ENCODE data around the gene CD72. TPM values are rescaled to one million over a fixed set of nuclear protein-coding genes. Genes with fewer than 3 reads are reported as not detected.
"Not testable (repeated sequence)": the region's sequence is repeated elsewhere in the genome, so short reads cannot be mapped to it uniquely, and the experiment has no call there.

The CD72 gene
- total RNA-seq, 1 donor from 2014 or later: 2.0 TPM

DNA sequence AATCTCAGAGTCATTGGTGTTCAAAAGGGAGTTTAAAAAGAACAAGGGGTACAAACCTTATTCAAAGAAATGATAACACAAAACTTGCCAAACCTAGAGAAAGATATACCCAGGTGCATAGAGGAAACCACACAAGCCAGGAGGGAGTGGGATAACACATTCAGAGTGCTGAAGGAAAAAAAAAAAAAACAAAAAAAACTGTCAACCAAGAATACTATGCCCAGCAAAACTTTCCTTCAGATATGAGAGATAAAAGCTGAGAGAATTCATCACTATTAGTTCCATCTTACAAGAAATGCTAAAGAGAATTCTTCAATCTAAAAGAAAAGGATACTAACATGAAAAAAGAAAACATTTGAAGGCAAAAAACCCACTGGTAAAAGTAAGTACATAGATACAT is 24.6 kb downstream of the CD72 start:
- DNase-seq (ENCODE audit: low spot score): no peak

DNA sequence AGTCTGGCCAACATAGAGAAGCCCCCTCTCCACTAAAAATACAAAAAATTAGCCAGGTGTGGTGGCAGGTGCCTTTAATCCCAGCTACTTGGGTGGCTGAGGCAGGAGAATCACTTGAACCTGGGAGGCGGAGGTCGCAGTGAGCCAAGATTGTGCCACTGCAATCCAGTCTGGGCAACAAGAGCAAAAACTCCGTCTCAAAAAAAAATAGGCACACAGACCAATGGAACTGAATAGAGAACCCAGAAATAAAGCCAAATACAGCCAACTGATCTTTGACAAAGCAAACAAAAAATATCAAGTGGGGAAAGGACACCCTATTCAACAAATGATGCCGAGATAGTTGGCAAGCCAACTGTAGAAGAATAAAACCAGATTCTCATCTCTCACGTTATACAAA is 29.7 kb downstream of the CD72 start:
- not testable (repeated sequence) for DNase-seq (ENCODE audit: low spot score)

DNA sequence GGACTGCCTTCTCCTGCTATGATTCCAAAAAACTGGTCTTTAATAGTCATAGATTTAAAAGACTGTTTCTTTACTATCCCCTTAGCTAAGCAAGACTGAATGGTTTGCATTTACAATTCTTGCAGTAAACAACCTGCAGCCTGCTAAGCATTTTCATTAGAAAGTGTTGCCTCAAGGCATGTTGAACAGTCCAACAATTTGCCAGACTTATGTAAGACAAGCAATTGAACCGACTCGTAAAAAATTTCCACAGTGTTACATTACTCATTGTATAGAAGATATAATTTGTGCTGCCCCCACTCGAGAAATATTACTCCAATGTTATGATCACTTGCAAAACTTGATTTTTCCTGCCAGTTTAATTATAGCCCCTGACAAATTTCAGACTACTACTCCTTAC is 33.5 kb downstream of the CD72 start:
- not testable (repeated sequence) for DNase-seq (ENCODE audit: low spot score)

DNA sequence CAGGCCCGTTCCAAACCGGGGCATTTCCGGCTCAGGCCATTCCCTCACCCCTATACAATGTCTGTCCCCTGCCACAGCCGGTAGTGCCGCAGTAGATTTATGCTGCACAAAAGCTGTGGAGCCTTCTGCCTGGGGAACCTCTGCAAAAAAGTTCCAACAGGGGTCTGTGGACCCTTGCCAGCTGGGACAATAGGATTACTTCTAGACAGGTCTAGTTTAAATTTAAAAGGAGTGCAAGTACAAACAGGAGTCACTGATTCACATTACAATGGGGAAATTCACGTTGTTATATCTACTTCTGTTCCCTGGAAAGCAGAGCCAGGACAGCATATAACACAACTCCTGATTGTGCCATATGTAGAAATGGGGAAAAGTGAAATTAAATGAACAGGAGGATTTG is 34.7 kb downstream of the CD72 start:
- not testable (repeated sequence) for DNase-seq (ENCODE audit: low spot score)

DNA sequence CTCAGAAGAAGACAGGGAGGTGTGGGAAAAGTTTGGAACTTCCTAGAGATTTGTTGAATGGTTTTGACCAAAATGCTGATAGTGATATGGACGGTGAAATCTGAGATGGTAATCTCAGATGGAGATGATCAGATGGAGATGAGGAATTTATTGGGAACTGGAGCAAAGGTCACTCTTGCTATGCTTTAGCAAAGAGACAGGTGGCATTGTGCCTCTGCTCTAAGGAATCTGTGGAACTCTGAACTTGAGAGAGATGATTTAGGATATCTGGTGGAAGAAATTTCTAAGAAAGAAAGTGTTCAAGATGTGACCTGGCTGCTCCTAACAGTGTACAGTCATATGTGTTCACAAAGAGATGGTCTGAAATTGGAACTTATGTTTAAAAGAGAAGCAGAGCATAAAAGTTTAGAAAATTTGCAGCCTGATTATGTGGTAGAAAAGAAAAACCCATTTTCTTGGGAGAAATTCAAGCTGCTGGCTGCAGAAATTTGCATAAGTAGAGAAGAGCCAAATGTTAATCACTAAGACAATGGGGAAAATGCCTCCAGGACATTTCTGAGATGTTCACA is 38.5 kb downstream of the CD72 start:
- not testable (repeated sequence) for DNase-seq (ENCODE audit: low spot score)

DNA sequence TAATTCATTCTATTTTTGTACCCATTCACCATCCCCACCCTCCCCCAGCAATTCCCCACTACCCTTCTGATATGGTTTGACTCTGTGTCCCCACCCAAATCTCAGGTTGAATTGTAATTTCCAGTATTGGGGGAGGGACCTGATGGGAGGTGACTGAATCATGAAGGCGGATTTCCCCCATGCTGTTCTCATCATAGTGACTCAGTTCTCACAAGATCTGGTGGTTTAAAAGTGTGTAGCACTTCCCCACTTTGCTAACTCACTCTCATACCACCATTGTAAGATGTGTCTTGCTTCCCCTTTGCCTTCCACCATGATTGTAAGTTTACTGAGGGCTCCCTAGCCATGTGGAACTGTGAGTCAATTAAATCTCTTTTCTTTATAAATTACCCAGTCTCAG is 39.1 kb downstream of the CD72 start:
- no peak for DNase-seq (ENCODE audit: low spot score)

DNA sequence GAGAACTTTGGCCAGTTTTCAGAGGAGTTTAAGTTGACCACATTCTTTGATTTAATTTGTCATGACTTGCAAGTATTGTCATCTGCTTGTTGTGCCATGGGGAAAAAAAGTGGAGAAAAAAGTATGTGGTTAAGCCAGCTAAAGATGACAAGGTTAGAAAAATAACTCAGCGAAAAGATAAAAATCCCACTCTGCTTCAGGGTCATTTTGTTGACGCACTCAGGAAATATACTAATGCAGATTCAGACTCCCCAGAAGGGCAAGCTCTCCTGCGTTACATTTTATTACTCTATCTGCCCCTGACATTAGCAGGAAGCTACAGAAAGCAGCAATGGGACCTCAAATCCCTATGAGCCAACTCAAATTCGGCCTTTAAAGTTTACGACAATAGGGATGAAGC is 40.7 kb downstream of the CD72 start:
- DNase-seq (ENCODE audit: low spot score): no peak

DNA sequence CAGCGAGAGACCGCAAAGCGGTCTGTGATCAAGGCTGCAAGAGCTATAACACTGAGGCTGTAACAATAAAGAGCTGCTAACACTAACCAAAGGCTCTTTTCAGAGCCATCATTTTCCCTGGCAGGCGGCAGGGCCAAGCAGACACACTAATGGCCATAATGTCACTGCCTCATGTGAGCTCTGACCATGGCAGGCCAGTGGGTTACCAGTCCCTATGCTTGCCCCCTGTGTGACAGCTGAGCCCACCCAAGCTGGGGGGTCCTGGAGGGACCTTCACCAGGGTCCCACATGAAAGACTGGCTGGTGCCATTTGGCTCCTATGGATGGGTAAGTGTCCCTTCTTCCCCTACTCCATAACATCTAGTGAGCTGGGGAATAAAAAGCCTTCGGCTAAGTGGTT is 42.7 kb downstream of the CD72 start:
- no peak for DNase-seq (ENCODE audit: low spot score)

DNA sequence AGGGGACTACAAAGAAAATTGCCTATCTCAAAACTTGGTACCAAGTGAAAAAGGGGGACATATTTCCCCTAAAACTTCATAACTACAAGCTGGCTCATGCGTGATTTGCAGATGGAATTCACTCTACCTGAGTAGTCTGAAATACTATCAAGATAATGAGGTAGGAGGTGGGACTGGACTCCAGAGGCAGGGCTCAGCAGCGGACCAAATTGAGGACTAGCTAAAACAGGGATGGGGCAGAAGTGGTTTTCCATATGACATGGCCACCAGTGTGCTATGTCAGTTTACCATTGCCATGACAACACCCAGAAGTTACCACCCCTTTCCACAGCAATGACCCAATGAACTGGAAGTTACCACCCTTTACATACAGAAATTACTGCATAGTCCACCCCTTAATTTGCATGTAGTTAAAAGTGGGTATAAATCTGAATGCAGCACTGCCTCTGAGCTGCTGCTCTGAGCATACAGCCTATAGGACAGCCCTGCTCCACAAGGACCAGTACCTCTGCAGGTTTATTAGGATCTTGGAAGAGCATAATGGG is 43.6 kb downstream of the CD72 start:
- no peak for DNase-seq (ENCODE audit: low spot score)

DNA sequence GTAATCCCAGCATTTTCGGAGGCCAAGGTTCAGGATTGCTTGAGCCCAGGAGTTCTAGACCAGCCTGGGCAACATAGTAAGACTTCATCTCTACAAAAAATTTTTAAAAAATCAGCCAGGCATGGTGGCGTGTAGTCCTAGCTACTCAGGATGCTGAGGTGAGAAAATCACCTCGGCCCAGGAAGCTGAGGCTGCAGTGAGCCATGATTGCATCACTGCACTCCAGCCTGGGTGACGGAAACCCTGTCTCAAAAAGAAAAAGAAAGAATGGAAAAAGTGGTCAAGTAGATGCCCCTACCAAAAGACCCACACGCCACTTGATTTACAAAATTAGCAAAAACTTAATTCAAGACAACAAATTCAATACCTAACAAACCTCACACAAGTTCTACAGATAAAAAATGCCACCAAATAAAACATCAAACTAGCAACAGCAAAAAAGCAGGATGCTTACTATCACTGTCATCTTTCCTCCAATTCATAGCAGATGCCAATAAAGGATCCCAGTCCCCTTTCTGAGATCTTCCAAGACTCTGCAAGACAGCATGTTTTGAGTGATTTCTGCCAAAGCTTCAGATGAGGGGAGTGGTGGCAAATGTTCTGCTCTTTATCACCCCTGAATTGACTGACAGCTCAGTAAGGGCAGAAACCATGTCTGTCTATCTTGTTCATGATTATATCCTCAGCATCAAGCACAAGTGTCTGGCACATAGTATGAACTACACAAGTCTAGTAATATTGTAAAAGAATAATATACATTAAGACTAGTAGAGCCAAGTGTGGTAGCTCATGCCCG is 47.3 kb downstream of the CD72 start:
- DNase-seq (ENCODE audit: low spot score): no peak

DNA sequence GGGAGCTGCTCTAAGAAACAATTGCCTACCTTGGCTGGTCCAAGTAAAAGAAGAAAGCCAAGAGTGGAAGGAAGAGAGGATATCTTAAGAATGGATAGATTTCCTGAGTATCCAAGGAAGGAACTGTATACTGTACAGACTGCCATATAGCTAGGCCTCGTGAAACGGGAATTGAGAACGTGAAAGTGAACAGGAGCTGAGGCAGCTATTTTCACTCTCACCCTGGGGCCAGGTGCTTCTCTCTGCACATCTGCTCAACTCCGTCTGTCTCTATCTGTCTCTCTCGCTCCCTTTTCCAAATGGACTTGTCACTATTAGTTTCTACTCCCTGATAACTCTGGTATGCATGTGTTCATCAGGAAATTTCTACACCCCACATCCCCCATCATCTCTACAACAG is 49.0 kb downstream of the CD72 start:
- DNase-seq (ENCODE audit: low spot score): no peak

DNA sequence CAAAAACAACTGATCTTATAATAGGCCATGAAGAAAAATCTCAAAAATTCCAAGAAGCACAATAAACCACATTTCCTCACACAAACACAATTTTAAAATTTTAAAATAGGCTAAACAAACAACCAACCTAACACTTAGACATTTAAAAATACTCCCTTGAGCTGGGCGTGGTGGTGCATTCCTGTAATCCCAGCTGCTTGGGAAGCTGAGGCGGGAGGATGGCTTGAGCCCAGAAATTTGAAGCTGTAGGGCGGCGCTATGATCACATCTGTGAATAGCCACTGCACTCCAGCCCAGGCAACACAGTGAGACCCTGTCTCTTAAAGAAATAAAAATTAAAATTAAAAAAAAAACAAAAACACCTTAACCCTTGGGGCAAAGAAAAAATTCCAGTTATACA is 50.0 kb downstream of the CD72 start:
- DNase-seq (ENCODE audit: low spot score): no peak

DNA sequence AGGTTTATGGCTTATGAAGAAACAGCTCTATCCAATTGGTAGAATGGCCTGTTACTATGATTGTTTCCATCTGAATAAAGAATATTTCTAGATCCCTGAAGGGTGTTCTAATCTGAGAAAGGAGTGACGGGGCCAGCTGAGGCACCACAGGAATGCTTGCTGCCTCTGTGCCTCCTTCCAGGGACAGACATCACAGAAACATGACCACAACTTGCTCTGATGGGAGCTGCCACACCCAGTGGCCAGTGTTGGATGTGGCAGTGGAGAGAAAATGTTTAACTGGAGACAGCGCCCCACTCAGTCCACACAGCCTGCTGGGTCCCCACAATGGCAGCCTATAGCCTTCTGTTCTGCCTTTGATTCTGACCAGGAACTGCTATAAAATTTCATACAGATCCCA is 51.8 kb downstream of the CD72 start:
- DNase-seq (ENCODE audit: low spot score): no peak

DNA sequence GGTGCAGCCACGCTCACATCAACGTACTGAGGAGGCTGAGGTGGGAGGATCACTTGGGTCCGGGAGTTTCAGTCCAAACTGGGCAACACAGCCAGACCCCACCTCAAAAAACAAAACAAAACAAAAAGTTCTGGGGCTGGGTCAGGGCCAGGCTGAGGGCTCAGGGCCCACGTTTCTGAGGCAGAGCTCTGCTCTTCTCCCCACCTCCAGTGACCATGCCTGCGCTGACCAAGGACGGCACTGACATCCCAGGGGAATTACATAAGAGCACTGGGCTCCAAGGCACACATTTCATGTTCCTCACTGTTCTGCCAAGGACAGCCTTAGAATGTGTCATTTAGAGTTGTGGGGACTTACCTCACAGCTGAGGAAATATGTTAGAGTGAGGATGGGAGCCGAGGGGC is 53.6 kb downstream of the CD72 start:
- DNase-seq (ENCODE audit: low spot score): no peak

DNA sequence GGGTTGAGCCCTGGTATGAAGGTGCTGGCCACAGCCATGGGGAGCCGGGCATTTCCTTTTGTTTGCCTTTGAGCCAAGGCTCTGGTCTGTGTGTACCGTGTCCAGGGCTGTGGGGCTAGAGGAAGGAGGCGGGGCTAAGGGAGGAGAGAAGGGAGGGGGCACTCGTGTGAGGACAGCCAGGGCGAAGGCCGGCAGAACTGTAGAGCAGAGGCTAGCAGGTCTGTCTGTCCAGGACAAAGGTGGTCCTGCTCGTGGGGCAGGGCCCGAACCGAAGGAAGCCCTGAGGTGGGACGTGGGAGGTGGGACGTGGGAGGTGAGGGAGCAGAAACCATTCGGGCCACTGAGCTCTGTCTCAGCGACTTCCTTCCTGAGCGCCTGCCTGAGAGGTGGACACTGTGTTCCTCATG is 54.4 kb downstream of the CD72 start:
- DNase-seq (ENCODE audit: low spot score): no peak

DNA sequence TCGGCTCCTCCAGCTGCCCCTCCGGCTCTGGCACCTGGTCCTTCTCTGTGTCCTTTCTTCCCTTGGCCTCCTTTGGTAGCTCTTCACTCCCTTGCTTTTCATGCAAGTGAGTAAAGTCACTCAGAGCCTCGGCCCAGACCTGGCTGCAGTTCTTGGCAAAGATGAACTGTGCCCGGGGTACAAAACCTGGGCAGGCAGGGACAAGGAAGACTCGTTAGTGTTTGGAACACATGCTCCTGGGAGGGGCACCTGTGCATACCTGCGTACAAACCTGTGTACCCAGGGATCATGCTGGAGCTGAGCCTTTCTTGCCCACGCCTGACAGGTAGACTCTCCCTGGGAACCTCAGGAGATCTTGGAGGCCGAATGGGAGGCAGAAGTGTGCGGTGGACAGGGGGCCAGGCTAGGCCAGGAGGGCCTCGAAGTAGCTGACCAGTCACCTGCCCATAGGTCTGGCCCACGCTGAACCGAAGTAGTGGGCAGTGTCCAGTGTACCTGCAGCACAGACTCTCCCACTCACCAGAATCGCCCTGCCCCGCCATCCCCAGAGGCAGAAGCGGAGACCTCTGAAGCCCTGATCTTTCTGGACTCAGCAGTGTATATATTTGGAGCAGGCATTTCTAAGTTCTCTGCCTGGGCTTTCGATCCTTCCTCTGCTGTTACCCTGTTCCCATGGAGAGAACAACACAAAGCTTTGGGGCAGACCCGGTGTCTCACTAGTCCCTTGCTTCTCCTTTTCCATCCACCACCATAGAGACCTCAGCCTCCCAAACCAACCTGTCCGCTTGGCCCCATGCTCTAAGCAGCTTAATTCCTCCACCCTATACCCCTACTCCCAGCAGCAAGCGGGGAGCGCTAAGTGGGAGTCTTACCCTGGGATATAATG is 55.1 kb downstream of the CD72 start:
- DNase-seq (ENCODE audit: low spot score): no peak

DNA sequence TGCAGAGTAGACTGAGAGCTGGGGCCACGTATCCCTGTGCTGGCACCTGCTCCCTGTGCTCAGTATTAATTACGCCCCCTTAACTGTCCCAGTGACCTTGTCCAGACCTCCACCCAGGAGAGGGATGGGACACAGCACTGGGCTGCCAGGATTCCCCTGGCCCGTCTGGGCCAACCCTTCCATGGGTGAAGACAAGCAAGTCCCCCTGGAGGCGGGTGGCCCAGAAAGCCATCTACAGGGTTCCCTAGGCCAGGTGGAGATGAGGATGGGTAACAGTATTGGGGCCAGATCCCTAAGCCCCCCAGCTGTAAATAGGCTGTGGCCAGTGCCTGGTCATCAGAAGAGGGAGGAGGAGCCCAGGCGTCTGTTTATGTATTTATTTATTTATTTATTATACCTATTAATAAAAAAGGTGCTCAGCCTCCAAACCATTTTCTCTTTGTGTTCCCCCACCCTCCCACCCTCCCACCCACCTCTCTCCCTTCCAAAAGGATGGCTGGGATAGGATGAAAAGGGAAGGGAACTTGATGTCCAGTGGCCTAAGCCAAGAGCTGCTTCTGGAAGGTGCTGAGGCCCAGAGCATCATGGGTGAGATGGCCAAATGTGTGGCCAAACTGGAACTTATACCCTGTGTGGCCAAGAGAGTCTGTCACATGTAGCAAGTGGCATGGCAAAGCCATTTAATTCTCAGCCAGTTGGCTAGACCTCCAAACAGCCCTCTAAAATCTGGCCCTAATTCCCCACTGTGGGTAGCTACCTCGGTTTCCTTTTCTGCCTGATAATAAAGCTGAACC is 56.5 kb downstream of the CD72 start:
- no peak for DNase-seq (ENCODE audit: low spot score)

DNA sequence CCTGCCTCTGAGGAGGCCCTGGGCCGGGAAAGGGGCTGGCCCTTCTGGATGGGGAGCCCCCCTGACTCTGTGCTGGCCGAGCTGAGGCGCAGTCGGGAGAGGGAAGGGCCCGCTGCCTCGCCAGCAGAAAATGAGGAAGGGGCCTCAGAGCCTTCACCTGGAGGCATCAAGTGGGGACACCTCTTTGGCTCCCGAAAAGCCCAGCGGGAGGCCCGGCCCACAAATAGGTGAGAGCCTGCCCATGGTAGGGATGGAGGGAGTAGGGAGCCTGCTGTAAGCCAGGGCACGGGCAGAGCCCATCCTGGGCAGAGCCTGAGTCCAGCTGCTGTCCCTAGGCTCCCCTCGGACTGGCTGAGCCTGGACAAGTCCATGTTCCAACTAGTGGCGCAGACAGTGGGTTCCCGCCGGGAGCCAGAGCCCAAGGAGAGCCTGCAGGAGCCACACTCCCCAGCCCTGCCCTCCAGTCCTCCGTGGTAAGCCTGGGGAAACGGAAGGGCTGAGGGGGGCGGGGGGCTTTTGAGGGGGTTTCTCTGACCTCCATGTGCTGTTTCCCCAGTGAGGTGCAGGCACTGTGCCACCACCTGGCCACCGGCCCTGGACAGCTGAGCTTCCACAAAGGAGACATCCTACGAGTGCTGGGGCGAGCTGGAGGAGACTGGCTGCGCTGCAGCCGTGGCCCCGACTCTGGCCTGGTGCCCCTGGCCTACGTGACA is 57.4 kb downstream of the CD72 start:
- no peak for DNase-seq (ENCODE audit: low spot score)
